GM12874 (cell line): ENCODE data around the gene TAC4.

Source experiments
- TF ChIP-seq, protein P1 (sequence below): IDR thresholded peaks from 2 replicates; pipeline ENCODE4 v1.5.1; 2011; ENCODE audit warnings: low read depth, mild to moderate bottlenecking, control low read depth, low read length, moderate library complexity; ENCODE audit not compliant: insufficient read depth

TAC4 gene

DNA sequence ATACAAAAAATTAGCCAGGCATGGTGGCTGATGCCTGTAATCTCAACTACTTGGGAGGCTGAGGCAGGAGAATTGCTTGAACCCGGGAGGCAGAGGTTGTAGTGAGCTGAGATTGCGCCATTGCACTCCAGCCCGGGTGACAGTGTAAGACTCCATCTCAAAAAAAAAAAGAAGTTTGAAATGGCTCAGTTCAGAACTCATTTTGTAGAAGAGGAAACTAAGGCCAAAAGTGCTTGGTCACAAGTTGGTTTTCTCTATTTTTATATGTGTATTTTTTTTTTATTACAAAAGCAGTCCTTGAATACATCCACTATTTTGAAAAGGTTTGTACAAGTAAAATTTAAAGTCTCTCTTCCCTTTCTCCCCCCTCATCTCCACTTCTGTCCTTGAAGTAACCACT is 5.5 kb downstream of the TAC4 start:
- TF ChIP-seq, protein P1, sequence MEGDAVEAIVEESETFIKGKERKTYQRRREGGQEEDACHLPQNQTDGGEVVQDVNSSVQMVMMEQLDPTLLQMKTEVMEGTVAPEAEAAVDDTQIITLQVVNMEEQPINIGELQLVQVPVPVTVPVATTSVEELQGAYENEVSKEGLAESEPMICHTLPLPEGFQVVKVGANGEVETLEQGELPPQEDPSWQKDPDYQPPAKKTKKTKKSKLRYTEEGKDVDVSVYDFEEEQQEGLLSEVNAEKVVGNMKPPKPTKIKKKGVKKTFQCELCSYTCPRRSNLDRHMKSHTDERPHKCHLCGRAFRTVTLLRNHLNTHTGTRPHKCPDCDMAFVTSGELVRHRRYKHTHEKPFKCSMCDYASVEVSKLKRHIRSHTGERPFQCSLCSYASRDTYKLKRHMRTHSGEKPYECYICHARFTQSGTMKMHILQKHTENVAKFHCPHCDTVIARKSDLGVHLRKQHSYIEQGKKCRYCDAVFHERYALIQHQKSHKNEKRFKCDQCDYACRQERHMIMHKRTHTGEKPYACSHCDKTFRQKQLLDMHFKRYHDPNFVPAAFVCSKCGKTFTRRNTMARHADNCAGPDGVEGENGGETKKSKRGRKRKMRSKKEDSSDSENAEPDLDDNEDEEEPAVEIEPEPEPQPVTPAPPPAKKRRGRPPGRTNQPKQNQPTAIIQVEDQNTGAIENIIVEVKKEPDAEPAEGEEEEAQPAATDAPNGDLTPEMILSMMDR = no peak

DNA sequence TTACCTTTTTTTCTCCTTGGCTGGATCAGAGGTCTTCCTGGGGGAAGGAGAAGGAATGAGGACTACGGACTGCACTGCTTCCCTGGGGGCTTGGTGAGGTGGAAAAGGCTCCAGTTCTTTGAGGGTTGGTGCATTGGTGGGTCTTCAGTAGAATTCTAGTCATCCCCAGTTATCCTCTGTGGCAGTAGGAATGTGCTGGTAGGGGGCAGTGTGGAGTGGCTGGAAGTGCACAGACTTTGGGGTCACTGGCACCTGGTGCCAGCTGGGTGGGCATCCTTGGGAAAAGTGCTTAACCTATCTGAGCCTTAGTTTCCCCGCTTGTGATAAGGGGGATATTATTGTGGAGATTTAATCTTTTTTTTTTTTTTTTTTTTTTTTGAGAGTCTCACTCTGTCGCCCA is 6.3 kb downstream of the TAC4 start:
- TF ChIP-seq, protein P1 = no peak

DNA sequence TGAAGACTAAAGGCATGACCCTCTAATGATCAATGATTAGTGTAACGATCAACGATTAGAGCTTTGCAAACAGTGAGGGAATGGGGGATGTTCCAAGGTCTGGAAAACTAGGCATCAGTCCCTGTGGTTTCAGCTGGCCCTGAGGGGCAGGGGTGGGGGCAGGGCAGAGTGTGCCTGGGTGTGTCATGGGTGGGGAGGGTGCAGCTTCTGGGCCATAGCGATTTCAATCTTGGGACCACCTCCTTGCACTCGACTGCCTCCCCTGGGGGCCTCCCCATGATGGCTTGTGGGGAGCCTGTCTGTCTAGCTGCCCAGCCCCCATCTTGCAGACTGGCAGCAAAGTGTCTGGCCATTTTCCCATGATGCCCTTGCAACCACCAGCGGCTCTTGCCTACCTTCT is 8.4 kb downstream of the TAC4 start:
- TF ChIP-seq, protein P1 = no peak

DNA sequence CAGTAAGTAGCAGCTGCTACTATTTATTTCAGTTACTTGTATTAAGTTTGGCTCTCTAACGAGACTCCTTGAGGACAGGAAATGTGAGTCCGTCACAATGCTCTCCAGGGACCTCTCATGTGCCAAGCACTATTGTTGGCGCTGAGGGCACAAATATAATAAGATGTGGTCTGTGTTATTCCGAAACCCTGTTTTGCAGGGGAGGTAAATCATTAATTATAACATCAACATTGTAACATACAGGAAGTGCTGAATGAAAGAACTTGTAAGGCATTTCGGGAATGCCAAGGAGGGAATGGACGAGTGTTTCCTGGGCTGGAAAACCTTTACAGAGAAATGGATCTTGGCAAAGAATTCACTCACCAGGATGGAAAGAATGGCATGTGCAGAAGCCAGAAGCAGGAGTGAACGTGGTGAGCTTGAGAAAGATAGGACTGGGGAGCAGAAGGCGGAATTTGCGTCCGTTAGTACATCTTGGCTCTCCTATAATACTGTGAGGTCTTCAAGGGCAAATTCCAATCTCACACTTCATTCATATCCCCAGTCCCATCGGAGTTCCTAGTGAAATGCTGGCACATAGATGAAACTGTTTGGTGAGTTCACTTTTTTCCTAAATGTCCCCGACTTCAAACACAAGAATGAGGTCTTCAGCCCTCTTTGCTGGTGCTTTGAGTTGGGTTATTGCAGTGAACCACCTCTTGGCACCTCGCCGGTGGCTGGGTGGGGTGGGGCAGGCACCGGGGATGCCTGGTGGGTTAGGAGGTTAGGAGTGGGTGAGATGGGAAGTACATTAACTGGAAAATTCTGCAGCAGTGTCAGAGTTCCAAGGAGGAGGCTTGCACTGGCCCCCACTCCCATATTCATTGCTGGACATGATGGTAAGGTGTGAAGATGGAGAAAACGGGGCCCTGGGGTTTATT is 11.5 kb downstream of the TAC4 start:
- TF ChIP-seq, protein P1 = no peak

DNA sequence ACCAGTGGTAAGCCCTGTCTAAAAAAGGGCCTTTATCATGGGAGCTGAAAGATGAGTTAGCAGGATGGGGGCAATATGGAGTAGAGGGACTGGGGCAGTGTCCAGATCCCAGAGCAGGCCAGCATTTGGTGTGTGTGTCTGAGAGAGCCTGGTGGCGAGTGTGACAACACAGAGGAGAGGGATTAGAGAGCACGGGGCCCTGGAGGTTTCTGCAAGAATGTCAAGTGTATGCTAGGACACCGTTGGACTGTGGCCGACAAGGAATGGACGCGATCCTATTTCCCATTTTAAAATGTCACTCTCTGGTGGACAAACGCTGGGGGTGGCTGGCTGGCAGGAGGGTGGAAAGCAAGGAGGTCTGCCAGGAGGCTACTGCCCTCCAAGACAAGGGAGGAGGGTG is 12.4 kb downstream of the TAC4 start:
- TF ChIP-seq, protein P1 = no peak

DNA sequence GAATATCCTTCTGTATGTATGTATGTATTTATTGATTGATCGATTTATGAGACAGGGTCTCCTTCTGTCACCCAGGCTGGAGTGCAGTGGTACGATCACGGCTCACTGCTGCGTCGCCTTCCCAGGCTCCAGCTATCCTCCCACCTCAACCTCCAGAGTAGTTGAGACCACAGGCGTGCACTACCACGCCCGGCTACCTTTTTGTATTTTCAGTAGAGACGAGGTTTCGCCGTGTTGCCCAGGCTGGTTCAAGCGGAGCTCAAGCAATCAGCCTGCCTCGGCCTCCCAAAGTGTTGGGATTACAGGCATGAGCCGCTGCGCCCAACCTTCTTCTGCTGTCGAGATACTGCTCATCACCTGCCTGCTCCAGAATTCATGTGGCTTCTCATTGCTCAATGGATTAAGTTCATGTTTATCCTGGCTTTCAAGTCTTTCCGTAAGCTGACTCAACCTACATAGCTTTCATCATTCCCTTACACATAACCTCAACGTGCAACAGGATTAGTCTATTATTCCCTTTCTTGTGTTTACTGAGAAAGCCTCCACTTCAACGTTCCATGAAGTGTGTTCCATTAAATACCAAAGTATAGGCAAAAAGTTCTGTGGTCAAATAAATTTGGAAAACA is 13.6 kb downstream of the TAC4 start:
- TF ChIP-seq, protein P1 = no peak

DNA sequence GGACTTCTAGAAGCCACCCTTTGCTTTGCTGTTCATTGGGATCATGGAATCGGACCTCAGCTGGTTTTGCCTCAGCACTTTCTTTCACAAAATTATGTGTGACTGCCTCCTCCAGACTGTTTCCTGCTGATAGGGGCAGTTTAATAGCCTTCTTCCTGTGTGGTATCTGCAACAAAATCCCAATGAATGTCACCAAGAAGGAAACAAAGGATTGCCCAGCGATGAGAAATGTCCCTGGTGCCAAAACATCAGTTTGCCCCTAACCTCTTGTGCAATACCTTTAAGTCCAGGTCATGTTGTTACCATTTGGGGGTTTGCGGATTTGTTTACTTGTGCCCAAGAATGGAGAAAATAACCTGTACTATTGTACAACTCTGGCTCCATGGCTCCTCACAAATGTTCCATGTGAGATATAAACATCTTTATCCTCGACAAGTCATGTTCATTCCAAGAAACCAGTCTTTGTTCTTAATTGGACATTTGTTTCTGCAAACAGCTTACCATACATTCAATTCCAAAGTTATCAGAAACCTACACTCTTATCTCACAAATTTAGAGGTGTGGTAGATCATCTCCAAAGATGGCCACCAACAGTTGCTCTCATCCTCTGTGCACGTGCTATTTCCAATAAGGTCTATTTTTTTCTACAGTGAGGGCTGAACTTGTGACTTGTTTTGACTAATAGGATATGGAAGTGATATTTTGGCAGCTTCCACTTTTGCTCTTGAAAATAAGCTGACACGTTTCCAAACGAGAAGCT is 14.8 kb downstream of the TAC4 start:
- TF ChIP-seq, protein P1 = no peak
